Glutamatergic neuron (in vitro differentiated cells): ENCODE results near the gene PAH. TPM values are rescaled to one million over a fixed set of nuclear protein-coding genes. Genes with fewer than 3 reads are reported as not detected.

Experiments
- DNase-seq: peaks from one replicate; pipeline ENCODE4 v3.0.0; 2022
- H3K27ac Mint-ChIP-seq: one replicate; pipeline ENCODE4 v1.8.0; 2020; ENCODE audit warnings: mild to moderate bottlenecking, mixed read lengths, inconsistent platforms; ENCODE audit not compliant: unreplicated experiment
- H3K27me3 Mint-ChIP-seq: one replicate; pipeline ENCODE4 v1.8.0; 2020; ENCODE audit warnings: mild to moderate bottlenecking, moderate library complexity, mixed read lengths, inconsistent platforms; ENCODE audit not compliant: unreplicated experiment
- H3K36me3 Mint-ChIP-seq: one replicate; pipeline ENCODE4 v1.8.0; 2020; ENCODE audit warnings: mild to moderate bottlenecking, mixed read lengths, inconsistent platforms; ENCODE audit not compliant: unreplicated experiment
- H3K4me1 Mint-ChIP-seq: one replicate; pipeline ENCODE4 v1.8.0; 2020; ENCODE audit warnings: mild to moderate bottlenecking, low read depth, mixed read lengths, inconsistent platforms; ENCODE audit not compliant: unreplicated experiment
- H3K4me3 Mint-ChIP-seq: one replicate; pipeline ENCODE4 v1.8.0; 2020; ENCODE audit warnings: mild to moderate bottlenecking, mixed read lengths, inconsistent platforms; ENCODE audit not compliant: unreplicated experiment
- H3K9me3 Mint-ChIP-seq: one replicate; pipeline ENCODE4 v1.8.0; 2020; ENCODE audit warnings: mild to moderate bottlenecking, moderate library complexity, mixed read lengths, inconsistent platforms; ENCODE audit not compliant: unreplicated experiment
- total RNA-seq: library from RNA; stranded (reverse); fragmentation: NEBNext Ultra II Directional; extraction: Animal tissue kit (Norgen Biotek cat#: 25700); gene quantifications from one replicate; pipeline ENCODE4 v1.2.1, GENCODE V29; 2021; ENCODE audit not compliant: unreplicated experiment
- TF ChIP-seq, protein P1 (sequence below): fragments of 200-600 bp; sonication (generic); IDR thresholded peaks from one replicate; pipeline ENCODE4 v1.5.0; 2021; ENCODE audit not compliant: partially characterized antibody, unreplicated experiment

Gene PAH
- total RNA-seq, 1 donor from 2014 or later, result not detected

DNA sequence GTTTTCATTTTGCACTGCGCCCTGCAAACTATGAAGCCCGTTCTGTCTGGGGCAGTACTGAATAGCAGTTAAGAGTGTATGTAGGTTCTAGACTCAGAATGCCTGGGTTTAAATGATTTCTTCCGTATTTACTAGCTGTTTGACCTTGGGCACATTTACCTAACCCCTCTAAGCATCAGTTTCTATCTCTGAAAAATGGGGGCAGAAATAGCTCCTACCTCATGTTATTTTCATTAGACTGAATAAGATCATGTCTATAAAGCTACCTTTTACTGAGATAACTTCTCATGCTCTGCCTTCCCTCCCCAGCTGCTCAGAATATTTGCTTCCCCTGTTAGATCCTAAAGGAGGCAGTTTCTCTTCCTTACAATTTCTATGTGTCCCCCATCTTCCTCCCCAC, 5.7 kb downstream of the PAH start:
- Mint-ChIP-seq H3K9me3 (no peaks in the 10 kb centered on the region), H3K27ac (no peak overlapping the region), H3K27me3 (no peaks in the 10 kb centered on the region), H3K4me1 (no peaks in the 10 kb centered on the region), H3K36me3 (no peaks in the 10 kb centered on the region), H3K4me3 (no peak overlapping the region)
- TF ChIP-seq, protein P1, sequence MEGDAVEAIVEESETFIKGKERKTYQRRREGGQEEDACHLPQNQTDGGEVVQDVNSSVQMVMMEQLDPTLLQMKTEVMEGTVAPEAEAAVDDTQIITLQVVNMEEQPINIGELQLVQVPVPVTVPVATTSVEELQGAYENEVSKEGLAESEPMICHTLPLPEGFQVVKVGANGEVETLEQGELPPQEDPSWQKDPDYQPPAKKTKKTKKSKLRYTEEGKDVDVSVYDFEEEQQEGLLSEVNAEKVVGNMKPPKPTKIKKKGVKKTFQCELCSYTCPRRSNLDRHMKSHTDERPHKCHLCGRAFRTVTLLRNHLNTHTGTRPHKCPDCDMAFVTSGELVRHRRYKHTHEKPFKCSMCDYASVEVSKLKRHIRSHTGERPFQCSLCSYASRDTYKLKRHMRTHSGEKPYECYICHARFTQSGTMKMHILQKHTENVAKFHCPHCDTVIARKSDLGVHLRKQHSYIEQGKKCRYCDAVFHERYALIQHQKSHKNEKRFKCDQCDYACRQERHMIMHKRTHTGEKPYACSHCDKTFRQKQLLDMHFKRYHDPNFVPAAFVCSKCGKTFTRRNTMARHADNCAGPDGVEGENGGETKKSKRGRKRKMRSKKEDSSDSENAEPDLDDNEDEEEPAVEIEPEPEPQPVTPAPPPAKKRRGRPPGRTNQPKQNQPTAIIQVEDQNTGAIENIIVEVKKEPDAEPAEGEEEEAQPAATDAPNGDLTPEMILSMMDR, result no peak
- DNase-seq, result no peak

DNA sequence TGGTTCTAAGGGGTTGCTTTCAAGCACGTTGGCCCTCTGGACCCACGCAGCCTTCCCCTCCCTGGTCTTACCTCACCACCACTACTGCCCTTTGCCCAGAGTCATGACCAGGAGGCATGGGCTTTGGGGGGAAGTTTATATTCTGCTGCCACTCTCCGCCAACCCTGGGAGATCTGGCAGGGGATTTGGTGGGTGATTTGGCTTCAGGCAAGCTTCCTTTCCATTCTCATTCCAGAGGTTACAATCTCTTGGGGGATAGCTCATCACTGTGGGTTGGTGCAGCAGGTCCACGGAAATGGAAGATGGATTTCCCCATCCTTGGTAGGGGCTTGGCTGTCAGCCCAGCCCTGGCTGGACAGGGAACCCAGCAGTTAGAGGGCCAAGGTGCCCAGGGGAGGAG, 6.3 kb downstream of the PAH start:
- H3K27me3 Mint-ChIP-seq, result no peaks in the 10 kb centered on the region
- H3K27ac Mint-ChIP-seq, result no peak overlapping the region
- DNase-seq, result no peak
- no peaks in the 10 kb centered on the region for H3K9me3 Mint-ChIP-seq
- no peaks in the 10 kb centered on the region for H3K4me1 Mint-ChIP-seq
- TF ChIP-seq, protein P1, result no peak
- H3K36me3 Mint-ChIP-seq, result no peaks in the 10 kb centered on the region
- H3K4me3 Mint-ChIP-seq, result no peak overlapping the region

DNA sequence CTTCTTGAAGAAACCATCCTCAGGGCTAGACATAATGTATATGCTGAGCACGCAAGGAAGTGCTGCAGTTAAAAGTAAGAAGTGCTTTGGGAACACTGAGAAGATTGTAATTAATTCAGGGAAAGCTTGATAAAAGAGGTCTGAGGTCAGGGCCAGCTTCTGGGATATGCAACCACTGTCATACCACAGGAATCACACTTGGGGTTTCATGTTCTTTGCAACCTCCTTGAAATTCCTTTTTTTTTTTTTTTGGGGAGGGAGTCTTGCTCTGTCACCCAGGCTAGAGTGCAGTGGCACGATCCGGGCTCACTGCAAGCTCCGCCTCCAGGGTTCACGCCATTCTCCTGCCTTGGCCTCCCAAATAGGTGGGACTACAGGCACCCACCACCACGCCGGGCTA, 6.9 kb downstream of the PAH start:
- Mint-ChIP-seq H3K4me3 (no peak overlapping the region), H3K9me3 (no peaks in the 10 kb centered on the region), H3K27ac (no peak overlapping the region), H3K4me1 (no peaks in the 10 kb centered on the region), H3K36me3 (no peaks in the 10 kb centered on the region), H3K27me3 (no peaks in the 10 kb centered on the region)
- TF ChIP-seq, protein P1, result no peak
- no peak for DNase-seq

DNA sequence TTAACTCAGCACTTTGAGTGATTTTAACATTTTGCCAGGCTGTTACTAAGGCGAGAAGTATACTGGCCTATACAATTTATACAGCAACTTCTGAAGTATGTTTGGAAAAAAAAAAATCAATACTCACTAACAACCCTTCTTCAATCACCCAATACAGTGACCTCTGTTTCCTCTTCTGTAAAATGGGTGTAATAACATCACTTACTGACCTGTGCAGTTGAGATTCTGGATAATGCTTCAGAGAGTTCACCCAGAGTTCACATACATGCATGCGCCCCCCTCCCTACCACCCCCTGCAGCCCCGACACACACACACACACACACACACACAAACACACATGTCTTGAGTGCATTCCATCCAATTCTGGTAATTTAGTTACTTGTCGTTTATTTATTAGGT, 9.1 kb downstream of the PAH start:
- Mint-ChIP-seq H3K36me3 (no peaks in the 10 kb centered on the region), H3K9me3 (no peaks in the 10 kb centered on the region), H3K27ac (no peak overlapping the region), H3K27me3 (no peaks in the 10 kb centered on the region), H3K4me3 (no peak overlapping the region), H3K4me1 (no peaks in the 10 kb centered on the region)
- TF ChIP-seq, protein P1, result no peak
- DNase-seq, result no peak

DNA sequence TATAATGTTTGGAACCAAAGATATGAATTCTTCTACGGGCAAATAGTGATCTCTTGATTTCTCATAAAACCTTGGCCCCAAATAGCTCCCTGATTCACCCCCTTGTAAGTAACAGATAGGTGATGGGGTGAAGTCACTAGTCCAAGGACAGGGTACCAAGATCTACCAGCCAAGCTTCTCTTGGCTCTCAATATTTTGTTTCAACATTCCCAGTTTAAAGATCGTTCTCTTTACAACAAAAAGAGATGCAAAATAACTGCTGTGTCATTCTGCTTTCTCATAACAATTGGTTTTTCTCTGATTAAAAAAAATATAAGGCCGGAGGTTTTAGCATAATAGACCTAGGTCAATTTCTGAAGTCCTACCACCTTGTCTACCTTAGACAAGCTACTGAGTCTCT, 11.8 kb downstream of the PAH start:
- Mint-ChIP-seq H3K27me3 (no peaks in the 10 kb centered on the region), H3K27ac (no peak overlapping the region), H3K36me3 (no peaks in the 10 kb centered on the region), H3K4me3 (no peak overlapping the region), H3K9me3 (no peaks in the 10 kb centered on the region), H3K4me1 (no peaks in the 10 kb centered on the region)
- no peak for DNase-seq
- TF ChIP-seq, protein P1, result no peak
